T-helper 1 cell treated with Interleukin-12 subunit alpha and Interleukin-12 subunit beta and Interleukin-4 antibody, amounts not matched to agents 30 μg/mL and 1 μg/mL, for 36 hours (primary cell): ENCODE measurements around the gene CNOT4.
"Not testable (repeated sequence)": the region's sequence is repeated elsewhere in the genome, so short reads cannot be mapped to it uniquely, and the experiment has no call there.

Experiments
- H3K27ac Mint-ChIP-seq: one replicate; pipeline ENCODE4 v1.8.0; 2021; ENCODE audit warnings: mild to moderate bottlenecking, mixed read lengths
- H3K27me3 Mint-ChIP-seq: one replicate; pipeline ENCODE4 v1.8.0; 2021; ENCODE audit warnings: low read depth, mixed read lengths
- H3K36me3 Mint-ChIP-seq: one replicate; pipeline ENCODE4 v1.8.0; 2021; ENCODE audit warnings: low read depth, mixed read lengths
- H3K4me1 Mint-ChIP-seq: one replicate; pipeline ENCODE4 v1.8.0; 2021; ENCODE audit warnings: low read depth, mixed read lengths
- H3K4me3 Mint-ChIP-seq: one replicate; pipeline ENCODE4 v1.8.0; 2021; ENCODE audit warnings: mild to moderate bottlenecking, moderate library complexity, mixed read lengths
- H3K9me3 Mint-ChIP-seq: one replicate; pipeline ENCODE4 v1.8.0; 2021; ENCODE audit warnings: mixed read lengths

CNOT4 gene

GRCh38 chr7:135449436-135449835, 60.5 kb downstream of the CNOT4 start:
- Mint-ChIP-seq H3K27ac (no peak overlapping the region), H3K27me3 (no peaks in the 10 kb centered on the region), H3K4me1 (peaks cover 19% of the 10 kb centered on the region), H3K9me3 (no peaks in the 10 kb centered on the region), H3K4me3 (no peak overlapping the region), H3K36me3 (peaks cover 1% of the 10 kb centered on the region)

GRCh38 chr7:135448753-135449152, 61.1 kb downstream of the CNOT4 start:
- Mint-ChIP-seq H3K27ac (no peak overlapping the region), H3K36me3 (peaks cover 2% of the 10 kb centered on the region), H3K9me3 (no peaks in the 10 kb centered on the region)

GRCh38 chr7:135447748-135448147, 62.2 kb downstream of the CNOT4 start:
- no peaks in the 10 kb centered on the region for H3K9me3 Mint-ChIP-seq
- H3K27me3 Mint-ChIP-seq, result no peaks in the 10 kb centered on the region
- no peak overlapping the region for H3K27ac Mint-ChIP-seq
- peaks cover 6% of the 10 kb centered on the region for H3K36me3 Mint-ChIP-seq
- peaks cover 17% of the 10 kb centered on the region for H3K4me1 Mint-ChIP-seq
- H3K4me3 Mint-ChIP-seq, result no peak overlapping the region

More at GRCh38 chr7:135448753-135449152, 61.1 kb downstream of the CNOT4 start:
- Mint-ChIP-seq H3K27me3 (no peaks in the 10 kb centered on the region), H3K4me3 (no peak overlapping the region), H3K4me1 (peaks cover 17% of the 10 kb centered on the region)

GRCh38 chr7:135445690-135446089, 64.2 kb downstream of the CNOT4 start:
- Mint-ChIP-seq H3K4me3 (no peak overlapping the region), H3K36me3 (peaks cover 6% of the 10 kb centered on the region), H3K9me3 (no peaks in the 10 kb centered on the region), H3K27ac (no peak overlapping the region), H3K27me3 (no peaks in the 10 kb centered on the region), H3K4me1 (peaks cover 17% of the 10 kb centered on the region)

- H3K27ac Mint-ChIP-seq, H3K4me3 Mint-ChIP-seq, H3K27me3 Mint-ChIP-seq, H3K9me3 Mint-ChIP-seq, H3K36me3 Mint-ChIP-seq: not testable (repeated sequence)
- peaks cover 17% of the 10 kb centered on the region for H3K4me1 Mint-ChIP-seq
Measured at GRCh38 chr7:135445266-135445665, 64.6 kb downstream of the CNOT4 start.

- Mint-ChIP-seq H3K27ac (no peak overlapping the region), H3K4me3 (no peak overlapping the region), H3K36me3 (peaks cover 11% of the 10 kb centered on the region), H3K27me3 (no peaks in the 10 kb centered on the region), H3K9me3 (no peaks in the 10 kb centered on the region), H3K4me1 (peaks cover 2% of the 10 kb centered on the region)
Measured at GRCh38 chr7:135441791-135442190, 68.1 kb downstream of the CNOT4 start.

- no peak overlapping the region for H3K4me3 Mint-ChIP-seq
- peaks cover 8% of the 10 kb centered on the region for H3K4me1 Mint-ChIP-seq
- H3K27me3 Mint-ChIP-seq, result no peaks in the 10 kb centered on the region
- no peak overlapping the region for H3K27ac Mint-ChIP-seq
- H3K36me3 Mint-ChIP-seq, result peaks cover 15% of the 10 kb centered on the region
- no peaks in the 10 kb centered on the region for H3K9me3 Mint-ChIP-seq
Measured at GRCh38 chr7:135434047-135434446, 75.9 kb downstream of the CNOT4 start.

- Mint-ChIP-seq H3K27ac (no peak overlapping the region), H3K27me3 (no peaks in the 10 kb centered on the region), H3K9me3 (no peaks in the 10 kb centered on the region), H3K4me3 (no peak overlapping the region), H3K36me3 (peaks cover 11% of the 10 kb centered on the region), H3K4me1 (peaks cover 14% of the 10 kb centered on the region)
Measured at GRCh38 chr7:135430626-135431025, 79.3 kb downstream of the CNOT4 start.

- H3K27me3 Mint-ChIP-seq, result no peaks in the 10 kb centered on the region
- H3K36me3 Mint-ChIP-seq, result peaks cover 7% of the 10 kb centered on the region
- peaks cover 19% of the 10 kb centered on the region for H3K4me1 Mint-ChIP-seq
- no peaks in the 10 kb centered on the region for H3K9me3 Mint-ChIP-seq
- no peak overlapping the region for H3K4me3 Mint-ChIP-seq
- no peak overlapping the region for H3K27ac Mint-ChIP-seq
Measured at GRCh38 chr7:135428879-135429278, 81.0 kb downstream of the CNOT4 start.

GRCh38 chr7:135428011-135428410, 81.9 kb downstream of the CNOT4 start:
- H3K27me3 Mint-ChIP-seq, result no peaks in the 10 kb centered on the region
- no peak overlapping the region for H3K4me3 Mint-ChIP-seq
- H3K27ac Mint-ChIP-seq, result no peak overlapping the region
- peaks cover 19% of the 10 kb centered on the region for H3K4me1 Mint-ChIP-seq
- H3K9me3 Mint-ChIP-seq, result no peaks in the 10 kb centered on the region
- H3K36me3 Mint-ChIP-seq, result peaks cover 6% of the 10 kb centered on the region

GRCh38 chr7:135427166-135427565, 82.7 kb downstream of the CNOT4 start:
- Mint-ChIP-seq H3K4me3 (no peak overlapping the region), H3K36me3 (peaks cover 5% of the 10 kb centered on the region), H3K4me1 (peaks cover 19% of the 10 kb centered on the region), H3K27me3 (no peaks in the 10 kb centered on the region), H3K27ac (no peak overlapping the region), H3K9me3 (no peaks in the 10 kb centered on the region)

- peaks cover 10% of the 10 kb centered on the region for H3K36me3 Mint-ChIP-seq
- no peak overlapping the region for H3K4me3 Mint-ChIP-seq
- H3K4me1 Mint-ChIP-seq, result peaks cover 20% of the 10 kb centered on the region
- no peaks in the 10 kb centered on the region for H3K27me3 Mint-ChIP-seq
- H3K27ac Mint-ChIP-seq, result no peak overlapping the region
- no peaks in the 10 kb centered on the region for H3K9me3 Mint-ChIP-seq
Measured at GRCh38 chr7:135425036-135425435, 84.9 kb downstream of the CNOT4 start.

- Mint-ChIP-seq H3K27ac (no peak overlapping the region), H3K27me3 (no peaks in the 10 kb centered on the region), H3K4me1 (peaks cover 8% of the 10 kb centered on the region), H3K9me3 (no peaks in the 10 kb centered on the region), H3K36me3 (peaks cover 11% of the 10 kb centered on the region), H3K4me3 (no peak overlapping the region)
Measured at GRCh38 chr7:135420786-135421185, 89.1 kb downstream of the CNOT4 start.

- Mint-ChIP-seq H3K36me3 (peaks cover 12% of the 10 kb centered on the region), H3K27me3 (no peaks in the 10 kb centered on the region), H3K9me3 (no peaks in the 10 kb centered on the region), H3K4me1 (peaks cover 5% of the 10 kb centered on the region), H3K27ac (no peak overlapping the region), H3K4me3 (no peak overlapping the region)
Measured at GRCh38 chr7:135416431-135416830, 93.5 kb downstream of the CNOT4 start.

GRCh38 chr7:135414850-135415439, 95.0 kb downstream of the CNOT4 start:
- no peak overlapping the region for H3K27ac Mint-ChIP-seq
- no peaks in the 10 kb centered on the region for H3K9me3 Mint-ChIP-seq

GRCh38 chr7:135414208-135414607, 95.7 kb downstream of the CNOT4 start:
- Mint-ChIP-seq H3K27ac (no peak overlapping the region), H3K36me3 (peaks cover 9% of the 10 kb centered on the region), H3K9me3 (no peaks in the 10 kb centered on the region), H3K27me3 (no peaks in the 10 kb centered on the region), H3K4me3 (no peak overlapping the region), H3K4me1 (peaks cover 2% of the 10 kb centered on the region)

More at GRCh38 chr7:135414850-135415439, 95.0 kb downstream of the CNOT4 start:
- peaks cover 10% of the 10 kb centered on the region for H3K36me3 Mint-ChIP-seq
- H3K4me3 Mint-ChIP-seq, result no peak overlapping the region
- no peaks in the 10 kb centered on the region for H3K27me3 Mint-ChIP-seq
- peaks cover 2% of the 10 kb centered on the region for H3K4me1 Mint-ChIP-seq
